ENCODE data around the gene GALNT2.

- TF ChIP-seq CTCF (conservative IDR thresholded peaks at IDR 0.05; ENCODE audit: low read depth, low read length) (no peak), CEBPB (IDR thresholded peaks at IDR 0.05; ENCODE audit: low read depth, low read length) (no peak), USF2 (IDR thresholded peaks at IDR 0.05; ENCODE audit: low read depth, low read length) (no peak), ELK1 (IDR thresholded peaks at IDR 0.05; ENCODE audit: borderline replicate concordance, low read depth, low read length) (no peak), POLR2A (IDR thresholded peaks at IDR 0.05; ENCODE audit: low read depth, low read length) (no peak), BHLHE40 (IDR thresholded peaks at IDR 0.05; ENCODE audit: low read depth, low read length) (no peak), SMC3 (IDR thresholded peaks at IDR 0.05; ENCODE audit: low read depth, low read length) (no peak)
These were observed 34.5 kb downstream of the GALNT2 start for GRCh38 chr1:230101556-230101955.

All from IMR-90 (cell line).